Activated naive CD4-positive, alpha-beta T cell treated with anti-CD3 and anti-CD28 coated beads, Interleukin-2, amount 50 U/mL, for 24 hours (primary cell): ENCODE data around the gene PRPF6.

Source experiments
- H3K27ac Mint-ChIP-seq: one replicate; pipeline ENCODE4 v1.8.0; 2021; ENCODE audit warnings: mild to moderate bottlenecking, mixed read lengths
- H3K27me3 Mint-ChIP-seq: one replicate; pipeline ENCODE4 v1.8.0; 2021; ENCODE audit warnings: mixed read lengths
- H3K36me3 Mint-ChIP-seq: one replicate; pipeline ENCODE4 v1.8.0; 2021; ENCODE audit warnings: mixed read lengths
- H3K4me1 Mint-ChIP-seq: one replicate; pipeline ENCODE4 v1.8.0; 2021; ENCODE audit warnings: mixed read lengths
- H3K4me3 Mint-ChIP-seq: one replicate; pipeline ENCODE4 v1.8.0; 2021; ENCODE audit warnings: mild to moderate bottlenecking, mixed read lengths
- H3K9me3 Mint-ChIP-seq: one replicate; pipeline ENCODE4 v1.8.0; 2021; ENCODE audit warnings: mixed read lengths

The PRPF6 gene

GRCh38 chr20:64050261-64051032, 69.5 kb downstream of the PRPF6 start:
- Mint-ChIP-seq H3K27me3 (peaks cover 7% of the 10 kb centered on the region), H3K4me1 (peaks cover 18% of the 10 kb centered on the region), H3K27ac (no peak overlapping the region)

GRCh38 chr20:64051033-64051452, 70.1 kb downstream of the PRPF6 start:
- Mint-ChIP-seq H3K9me3 (no peaks in the 10 kb centered on the region), H3K4me1 (peaks cover 13% of the 10 kb centered on the region), H3K27me3 (peaks cover 7% of the 10 kb centered on the region), H3K27ac (no peak overlapping the region), H3K36me3 (no peaks in the 10 kb centered on the region), H3K4me3 (no peak overlapping the region)

More at GRCh38 chr20:64050261-64051032, 69.5 kb downstream of the PRPF6 start:
- no peak overlapping the region for H3K4me3 Mint-ChIP-seq
- no peaks in the 10 kb centered on the region for H3K36me3 Mint-ChIP-seq
- no peaks in the 10 kb centered on the region for H3K9me3 Mint-ChIP-seq

GRCh38 chr20:64051561-64052325, 70.8 kb downstream of the PRPF6 start:
- Mint-ChIP-seq H3K4me3 (no peak overlapping the region), H3K27ac (no peak overlapping the region), H3K36me3 (no peaks in the 10 kb centered on the region)

GRCh38 chr20:64052326-64052722, 71.4 kb downstream of the PRPF6 start:
- Mint-ChIP-seq H3K4me3 (no peak overlapping the region), H3K27ac (no peak overlapping the region), H3K36me3 (no peaks in the 10 kb centered on the region), H3K27me3 (peaks cover 5% of the 10 kb centered on the region), H3K9me3 (no peaks in the 10 kb centered on the region), H3K4me1 (peaks cover 4% of the 10 kb centered on the region)

More at GRCh38 chr20:64051561-64052325, 70.8 kb downstream of the PRPF6 start:
- Mint-ChIP-seq H3K9me3 (no peaks in the 10 kb centered on the region), H3K4me1 (peaks cover 6% of the 10 kb centered on the region), H3K27me3 (peaks cover 6% of the 10 kb centered on the region)

GRCh38 chr20:64052987-64053840, 72.3 kb downstream of the PRPF6 start:
- H3K4me3 Mint-ChIP-seq = no peak overlapping the region
- H3K27ac Mint-ChIP-seq = no peak overlapping the region
- H3K27me3 Mint-ChIP-seq = peaks cover 5% of the 10 kb centered on the region
- H3K9me3 Mint-ChIP-seq = no peaks in the 10 kb centered on the region
- no peaks in the 10 kb centered on the region for H3K36me3 Mint-ChIP-seq
- peaks cover 11% of the 10 kb centered on the region for H3K4me1 Mint-ChIP-seq

- Mint-ChIP-seq H3K27ac (peak overlapping the region; percentile 41), H3K27me3 (peaks cover 5% of the 10 kb centered on the region)
Observed at GRCh38 chr20:64053841-64054661, 73.1 kb downstream of the PRPF6 start.

GRCh38 chr20:64055396-64055892, 74.5 kb downstream of the PRPF6 start:
- H3K36me3 Mint-ChIP-seq = no peaks in the 10 kb centered on the region
- H3K4me3 Mint-ChIP-seq = peak overlapping the region; percentile 23
- H3K9me3 Mint-ChIP-seq = no peaks in the 10 kb centered on the region
- no peak overlapping the region for H3K27ac Mint-ChIP-seq
- H3K4me1 Mint-ChIP-seq = peaks cover 16% of the 10 kb centered on the region
- H3K27me3 Mint-ChIP-seq = peaks cover 5% of the 10 kb centered on the region

More at GRCh38 chr20:64053841-64054661, 73.1 kb downstream of the PRPF6 start:
- Mint-ChIP-seq H3K36me3 (no peaks in the 10 kb centered on the region), H3K4me3 (no peak overlapping the region), H3K4me1 (peaks cover 16% of the 10 kb centered on the region), H3K9me3 (no peaks in the 10 kb centered on the region)

GRCh38 chr20:64055893-64056638, 75.1 kb downstream of the PRPF6 start:
- peaks cover 16% of the 10 kb centered on the region for H3K4me1 Mint-ChIP-seq
- no peaks in the 10 kb centered on the region for H3K36me3 Mint-ChIP-seq
- H3K27ac Mint-ChIP-seq = no peak overlapping the region
- no peak overlapping the region for H3K4me3 Mint-ChIP-seq
- H3K27me3 Mint-ChIP-seq = peaks cover 5% of the 10 kb centered on the region
- H3K9me3 Mint-ChIP-seq = no peaks in the 10 kb centered on the region

- Mint-ChIP-seq H3K27ac (no peak overlapping the region), H3K9me3 (no peaks in the 10 kb centered on the region), H3K4me3 (no peak overlapping the region), H3K27me3 (peaks cover 5% of the 10 kb centered on the region), H3K4me1 (peaks cover 16% of the 10 kb centered on the region), H3K36me3 (no peaks in the 10 kb centered on the region)
Observed at GRCh38 chr20:64056639-64056888, 75.6 kb downstream of the PRPF6 start.

GRCh38 chr20:64056889-64057627, 76.1 kb downstream of the PRPF6 start:
- no peaks in the 10 kb centered on the region for H3K36me3 Mint-ChIP-seq
- H3K4me1 Mint-ChIP-seq = peaks cover 16% of the 10 kb centered on the region
- peaks cover 4% of the 10 kb centered on the region for H3K27me3 Mint-ChIP-seq
- H3K9me3 Mint-ChIP-seq = no peaks in the 10 kb centered on the region
- H3K4me3 Mint-ChIP-seq = peak overlapping the region; percentile 64
- H3K27ac Mint-ChIP-seq = no peak overlapping the region

GRCh38 chr20:64057628-64058498, 76.9 kb downstream of the PRPF6 start:
- peaks cover 16% of the 10 kb centered on the region for H3K4me1 Mint-ChIP-seq
- H3K9me3 Mint-ChIP-seq = no peaks in the 10 kb centered on the region
- H3K27ac Mint-ChIP-seq = no peak overlapping the region
- H3K4me3 Mint-ChIP-seq = peak overlapping the region; percentile 64
- no peaks in the 10 kb centered on the region for H3K36me3 Mint-ChIP-seq
- H3K27me3 Mint-ChIP-seq = peaks cover 4% of the 10 kb centered on the region

GRCh38 chr20:64058536-64058935, 77.6 kb downstream of the PRPF6 start:
- H3K36me3 Mint-ChIP-seq = no peaks in the 10 kb centered on the region
- H3K9me3 Mint-ChIP-seq = no peaks in the 10 kb centered on the region
- H3K4me3 Mint-ChIP-seq = peak overlapping the region; percentile 15
- H3K27ac Mint-ChIP-seq = no peak overlapping the region
- peaks cover 1% of the 10 kb centered on the region for H3K27me3 Mint-ChIP-seq
- peaks cover 17% of the 10 kb centered on the region for H3K4me1 Mint-ChIP-seq

- H3K27me3 Mint-ChIP-seq = no peaks in the 10 kb centered on the region
- H3K4me1 Mint-ChIP-seq = peaks cover 47% of the 10 kb centered on the region
- peak overlapping the region; percentile 23 for H3K27ac Mint-ChIP-seq
- H3K9me3 Mint-ChIP-seq = no peaks in the 10 kb centered on the region
- H3K4me3 Mint-ChIP-seq = no peak overlapping the region
- no peaks in the 10 kb centered on the region for H3K36me3 Mint-ChIP-seq
Observed at GRCh38 chr20:64062276-64062595, 81.3 kb downstream of the PRPF6 start.
